Measurements from ENCODE around the gene ZBTB40.

ZBTB40 gene

DNA sequence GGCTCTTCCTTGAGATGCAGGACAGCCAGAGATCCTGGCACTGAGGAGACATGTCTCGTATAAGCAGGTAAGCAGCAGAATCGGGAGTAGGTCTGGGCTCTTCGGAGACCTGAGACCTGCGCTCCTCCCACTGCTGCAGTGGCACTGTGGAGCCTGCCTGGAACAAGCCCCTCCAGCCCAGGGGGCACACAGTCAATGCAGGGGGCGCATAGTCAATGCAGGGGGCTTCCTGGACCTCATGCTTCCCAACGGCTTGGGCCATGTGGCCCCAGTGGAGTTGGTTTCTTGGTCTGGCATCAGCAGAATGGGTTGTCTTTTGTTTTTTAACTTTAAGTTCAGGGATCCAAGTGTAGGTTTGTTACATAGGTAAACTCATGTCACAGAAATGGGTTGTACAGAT is 83.7 kb downstream of the ZBTB40 start:
- TF ChIP-seq POLR2AphosphoS5 (IDR thresholded peaks at IDR 0.05; ENCODE audit: low read depth, low read length), result no peak
- TF ChIP-seq SIN3A (IDR thresholded peaks at IDR 0.05; ENCODE audit: borderline replicate concordance, insufficient read depth, low read length), result no peak
- no peak for TF ChIP-seq TAF1 (IDR thresholded peaks at IDR 0.05; ENCODE audit: borderline replicate concordance, insufficient read depth, low read length)
- no peak for TF ChIP-seq FOXP2 (optimal IDR thresholded peaks at IDR 0.05; ENCODE audit: borderline replicate concordance, extremely low read depth, extremely low read length, insufficient read depth)
- no peak for TF ChIP-seq REST (IDR thresholded peaks at IDR 0.05; ENCODE audit: insufficient read depth in 1 of 2, low read depth in 2 of 2, low read length in 2 of 2)

- TF ChIP-seq FOXP2 (optimal IDR thresholded peaks at IDR 0.05; ENCODE audit: borderline replicate concordance, extremely low read depth, extremely low read length, insufficient read depth), result no peak
- no peak for TF ChIP-seq POLR2AphosphoS5 (IDR thresholded peaks at IDR 0.05; ENCODE audit: low read depth, low read length)
- no peak for TF ChIP-seq REST (IDR thresholded peaks at IDR 0.05; ENCODE audit: insufficient read depth in 1 of 2, low read depth in 2 of 2, low read length in 2 of 2)
- no peak for TF ChIP-seq TAF1 (IDR thresholded peaks at IDR 0.05; ENCODE audit: borderline replicate concordance, insufficient read depth, low read length)
- no peak for TF ChIP-seq SIN3A (IDR thresholded peaks at IDR 0.05; ENCODE audit: borderline replicate concordance, insufficient read depth, low read length)
Measured at GRCh38 chr1:22536506-22536905, 84.9 kb downstream of the ZBTB40 start.

- no peak for TF ChIP-seq TAF1 (IDR thresholded peaks at IDR 0.05; ENCODE audit: borderline replicate concordance, insufficient read depth, low read length)
- TF ChIP-seq POLR2AphosphoS5 (IDR thresholded peaks at IDR 0.05; ENCODE audit: low read depth, low read length), result no peak
- no peak for TF ChIP-seq SIN3A (IDR thresholded peaks at IDR 0.05; ENCODE audit: borderline replicate concordance, insufficient read depth, low read length)
- no peak for TF ChIP-seq FOXP2 (optimal IDR thresholded peaks at IDR 0.05; ENCODE audit: borderline replicate concordance, extremely low read depth, extremely low read length, insufficient read depth)
- no peak for TF ChIP-seq REST (IDR thresholded peaks at IDR 0.05; ENCODE audit: insufficient read depth in 1 of 2, low read depth in 2 of 2, low read length in 2 of 2)
Measured at GRCh38 chr1:22537441-22538139, 85.9 kb downstream of the ZBTB40 start.

GRCh38 chr1:22539510-22540118 is 88.0 kb downstream of the ZBTB40 start:
- TF ChIP-seq SIN3A (IDR thresholded peaks at IDR 0.05; ENCODE audit: borderline replicate concordance, insufficient read depth, low read length) (no peak), REST (IDR thresholded peaks at IDR 0.05; ENCODE audit: insufficient read depth in 1 of 2, low read depth in 2 of 2, low read length in 2 of 2) (no peak), POLR2AphosphoS5 (IDR thresholded peaks at IDR 0.05; ENCODE audit: low read depth, low read length) (no peak), TAF1 (IDR thresholded peaks at IDR 0.05; ENCODE audit: borderline replicate concordance, insufficient read depth, low read length) (no peak), FOXP2 (optimal IDR thresholded peaks at IDR 0.05; ENCODE audit: borderline replicate concordance, extremely low read depth, extremely low read length, insufficient read depth) (no peak)

All from PFSK-1 (cell line).